Measurements from ENCODE around the gene BTN1A1. TPM values are rescaled to one million over a fixed set of nuclear protein-coding genes. Genes with fewer than 3 reads are reported as not detected.
"Not testable (repeated sequence)": the region's sequence is repeated elsewhere in the genome, so short reads cannot be mapped to it uniquely, and the experiment has no call there.

BTN1A1 gene
- total RNA-seq, 4 donors from 2014 or later: not detected

DNA sequence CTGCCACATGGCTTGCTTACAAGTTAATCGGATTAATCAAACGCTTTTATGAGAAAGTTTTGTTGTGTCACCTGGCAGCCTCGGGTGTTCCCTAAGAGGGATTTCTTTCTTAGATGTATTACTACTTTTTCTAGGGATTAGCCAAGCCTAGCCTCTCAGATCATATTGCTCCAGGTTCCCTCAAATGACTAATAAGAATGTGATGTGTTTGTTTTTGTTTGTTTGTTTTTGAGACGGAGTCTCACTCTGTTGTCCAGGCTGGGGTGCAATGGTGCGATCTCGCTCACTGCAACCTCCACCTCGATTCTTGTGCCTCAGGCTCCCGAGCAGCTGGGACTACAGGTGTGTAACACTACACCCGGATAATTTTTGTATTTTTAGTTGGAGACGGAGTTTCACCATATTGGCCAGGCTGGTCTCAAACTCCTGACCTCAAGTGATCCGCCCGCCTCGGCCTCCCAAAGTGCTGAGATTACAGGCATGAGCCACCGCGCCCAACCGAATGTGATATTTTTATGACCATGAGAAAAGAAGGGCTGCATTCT, 39.0 kb downstream of the BTN1A1 start:
- intact Hi-C loops (cut with DNase I; ENCODE audit: low total_unique reads): loop anchor here (5.0 to 10.0 kb wide), 3 partner anchors 227 to 414 kb away; a partner anchor contains a TSS
- in situ Hi-C loops (cut with MboI; ENCODE audit: low sequenced_read_pairs in 4 of 4): loop anchor here in 1 of 4 donors (10.0 kb wide), 1 partner anchor 224 kb away; no protein-coding TSS in a partner anchor
- DNase-seq (no peak), ATAC-seq (no peak)
- Histone ChIP-seq H3K36me3 (peaks cover 0 to 8% of the 10 kb centered on the region in 2 donors), H3K4me1 (peaks cover 33 to 34% of the 10 kb centered on the region in 2 donors), H3K9me3 (no peaks in the 10 kb centered on the region), H3K27me3 (no peaks in the 10 kb centered on the region), H3K27ac (peak overlapping the region; percentile 89 to 95 (median 92)), H3K4me3 (peak overlapping the region; percentile 75 to 89 (median 89))
- TF ChIP-seq, protein P1, sequence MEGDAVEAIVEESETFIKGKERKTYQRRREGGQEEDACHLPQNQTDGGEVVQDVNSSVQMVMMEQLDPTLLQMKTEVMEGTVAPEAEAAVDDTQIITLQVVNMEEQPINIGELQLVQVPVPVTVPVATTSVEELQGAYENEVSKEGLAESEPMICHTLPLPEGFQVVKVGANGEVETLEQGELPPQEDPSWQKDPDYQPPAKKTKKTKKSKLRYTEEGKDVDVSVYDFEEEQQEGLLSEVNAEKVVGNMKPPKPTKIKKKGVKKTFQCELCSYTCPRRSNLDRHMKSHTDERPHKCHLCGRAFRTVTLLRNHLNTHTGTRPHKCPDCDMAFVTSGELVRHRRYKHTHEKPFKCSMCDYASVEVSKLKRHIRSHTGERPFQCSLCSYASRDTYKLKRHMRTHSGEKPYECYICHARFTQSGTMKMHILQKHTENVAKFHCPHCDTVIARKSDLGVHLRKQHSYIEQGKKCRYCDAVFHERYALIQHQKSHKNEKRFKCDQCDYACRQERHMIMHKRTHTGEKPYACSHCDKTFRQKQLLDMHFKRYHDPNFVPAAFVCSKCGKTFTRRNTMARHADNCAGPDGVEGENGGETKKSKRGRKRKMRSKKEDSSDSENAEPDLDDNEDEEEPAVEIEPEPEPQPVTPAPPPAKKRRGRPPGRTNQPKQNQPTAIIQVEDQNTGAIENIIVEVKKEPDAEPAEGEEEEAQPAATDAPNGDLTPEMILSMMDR (IDR thresholded peaks at IDR 0.05 in 4 of 5, conservative IDR thresholded peaks at IDR 0.05 in 1 of 5): no peak
- no peak for TF ChIP-seq POLR2A (IDR thresholded peaks at IDR 0.05)

DNA sequence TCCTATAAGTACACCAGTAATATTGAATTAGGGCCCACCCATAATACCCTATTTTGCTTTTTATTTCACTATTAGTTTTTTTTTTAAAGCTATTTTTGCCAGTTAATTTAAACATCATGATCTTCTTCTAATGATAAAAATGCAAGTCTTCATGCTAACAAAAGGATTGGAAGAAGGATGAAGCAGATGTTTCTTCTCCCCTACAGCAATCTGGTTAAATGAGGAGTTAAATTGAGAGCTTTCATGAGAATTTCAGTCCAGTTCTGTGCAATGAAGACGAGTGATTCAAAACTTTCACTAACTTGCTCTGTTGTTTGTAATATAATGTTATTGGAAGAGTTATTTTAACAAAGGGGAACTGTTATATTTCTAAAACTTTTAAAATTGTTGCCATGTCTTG, 41.5 kb downstream of the BTN1A1 start:
- no peak for TF ChIP-seq POLR2A (IDR thresholded peaks at IDR 0.05)
- TF ChIP-seq, protein P1 (IDR thresholded peaks at IDR 0.05 in 4 of 5, conservative IDR thresholded peaks at IDR 0.05 in 1 of 5): no peak
- peaks cover 0 to 26% of the 10 kb centered on the region in 2 donors for H3K36me3 ChIP-seq
- in situ Hi-C loops (cut with MboI; ENCODE audit: low sequenced_read_pairs in 4 of 4): no loop called here

DNA sequence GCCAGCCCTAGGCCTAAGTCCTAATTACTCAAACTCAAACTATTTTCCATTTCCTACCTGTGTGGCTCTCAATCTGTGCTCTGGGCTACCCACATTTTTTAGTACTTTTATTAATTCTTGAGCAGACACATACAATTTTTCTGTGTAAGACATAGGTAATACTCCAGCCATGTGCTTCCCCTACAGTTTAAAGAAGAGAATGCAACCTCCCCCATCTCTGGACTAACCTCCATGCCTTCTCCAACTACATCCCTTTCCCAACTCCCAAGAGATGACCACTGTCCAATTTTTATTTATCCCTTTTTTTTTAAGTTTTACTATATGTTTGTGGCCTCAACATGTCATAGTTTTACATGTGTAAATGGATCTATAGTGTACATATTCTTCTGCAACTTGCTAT, 43.9 kb downstream of the BTN1A1 start:
- ATAC-seq (no peak), DNase-seq (no peak)
- no peak overlapping the region for H3K4me3 ChIP-seq
- TF ChIP-seq, protein P1 (IDR thresholded peaks at IDR 0.05 in 4 of 5, conservative IDR thresholded peaks at IDR 0.05 in 1 of 5): no peak
- TF ChIP-seq POLR2A (IDR thresholded peaks at IDR 0.05): no peak
- H3K36me3 ChIP-seq: peaks cover 0 to 28% of the 10 kb centered on the region in 2 donors
- intact Hi-C loops (cut with DNase I; ENCODE audit: low total_unique reads) (no loop called here), in situ Hi-C loops (cut with MboI; ENCODE audit: low sequenced_read_pairs in 4 of 4) (no loop called here)
- H3K9me3 ChIP-seq: no peaks in the 10 kb centered on the region
- no peak overlapping the region for H3K27ac ChIP-seq
- H3K4me1 ChIP-seq: peaks cover 3 to 4% of the 10 kb centered on the region in 2 donors
- no peaks in the 10 kb centered on the region for H3K27me3 ChIP-seq

More for the DNA sequence above, 41.5 kb downstream of the BTN1A1 start:
- DNase-seq (no peak), ATAC-seq (no peak)
- Histone ChIP-seq H3K9me3 (no peaks in the 10 kb centered on the region), H3K4me3 (no peak overlapping the region), H3K4me1 (peaks cover 12% of the 10 kb centered on the region in 2 donors), H3K27me3 (no peaks in the 10 kb centered on the region), H3K27ac (no peak overlapping the region)
- intact Hi-C loops (cut with DNase I; ENCODE audit: low total_unique reads): no loop called here

DNA sequence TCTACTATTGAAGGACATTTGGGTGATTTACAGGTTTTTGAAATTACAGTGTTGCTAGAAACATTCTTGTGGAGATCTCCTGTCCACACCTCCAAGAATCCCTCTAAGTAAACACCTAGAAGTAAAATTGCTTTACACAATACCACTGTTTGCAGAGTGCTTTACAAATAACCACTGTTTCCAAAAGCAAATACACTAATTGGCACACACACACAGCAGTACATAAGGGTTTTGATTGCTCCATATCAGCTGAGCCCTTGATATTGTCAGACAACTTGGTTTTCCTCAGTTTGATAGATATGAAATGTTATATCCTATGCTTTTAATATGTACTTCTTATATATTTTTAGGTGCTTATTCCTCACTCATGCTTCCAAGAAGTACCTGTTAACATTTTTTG, 44.4 kb downstream of the BTN1A1 start:
- intact Hi-C loops (cut with DNase I; ENCODE audit: low total_unique reads): no loop called here
- ATAC-seq (no peak), DNase-seq (no peak)
- in situ Hi-C loops (cut with MboI; ENCODE audit: low sequenced_read_pairs in 4 of 4): no loop called here
- Histone ChIP-seq H3K4me1 (no peaks in the 10 kb centered on the region), H3K27me3 (no peaks in the 10 kb centered on the region), H3K27ac (no peak overlapping the region), H3K36me3 (peaks cover 0 to 28% of the 10 kb centered on the region in 2 donors), H3K4me3 (no peak overlapping the region), H3K9me3 (no peaks in the 10 kb centered on the region)
- TF ChIP-seq POLR2A (IDR thresholded peaks at IDR 0.05): no peak

DNA sequence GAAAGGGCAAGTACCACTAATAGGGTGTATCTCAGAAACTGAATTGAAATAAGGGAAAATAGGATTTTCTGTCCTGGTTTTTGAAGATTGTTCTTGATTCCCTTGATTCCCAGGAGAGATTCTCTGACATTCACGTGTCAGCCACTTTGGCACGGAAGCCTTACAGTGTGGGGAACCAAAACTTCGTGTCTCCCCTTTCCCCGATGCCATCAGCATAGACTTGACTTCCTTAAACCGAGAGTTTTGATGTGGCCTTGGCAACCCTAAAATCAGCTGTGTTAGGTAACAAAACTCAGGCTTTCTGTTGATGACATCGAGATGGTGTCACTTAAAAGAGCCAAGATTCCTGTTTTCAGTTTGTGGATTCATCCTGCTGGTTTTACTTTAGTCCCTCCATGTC, 45.5 kb downstream of the BTN1A1 start:
- Histone ChIP-seq H3K27ac (no peak overlapping the region), H3K9me3 (no peaks in the 10 kb centered on the region), H3K4me3 (no peak overlapping the region), H3K4me1 (peaks cover 0 to 7% of the 10 kb centered on the region in 2 donors), H3K36me3 (peaks cover 0 to 28% of the 10 kb centered on the region in 2 donors), H3K27me3 (no peaks in the 10 kb centered on the region)
- no peak for DNase-seq
- in situ Hi-C loops (cut with MboI; ENCODE audit: low sequenced_read_pairs in 4 of 4) (no loop called here), intact Hi-C loops (cut with DNase I; ENCODE audit: low total_unique reads) (no loop called here)
- TF ChIP-seq, protein P1 (IDR thresholded peaks at IDR 0.05 in 4 of 5, conservative IDR thresholded peaks at IDR 0.05 in 1 of 5): no peak
- no peak for TF ChIP-seq POLR2A (IDR thresholded peaks at IDR 0.05)
- ATAC-seq: no peak

DNA sequence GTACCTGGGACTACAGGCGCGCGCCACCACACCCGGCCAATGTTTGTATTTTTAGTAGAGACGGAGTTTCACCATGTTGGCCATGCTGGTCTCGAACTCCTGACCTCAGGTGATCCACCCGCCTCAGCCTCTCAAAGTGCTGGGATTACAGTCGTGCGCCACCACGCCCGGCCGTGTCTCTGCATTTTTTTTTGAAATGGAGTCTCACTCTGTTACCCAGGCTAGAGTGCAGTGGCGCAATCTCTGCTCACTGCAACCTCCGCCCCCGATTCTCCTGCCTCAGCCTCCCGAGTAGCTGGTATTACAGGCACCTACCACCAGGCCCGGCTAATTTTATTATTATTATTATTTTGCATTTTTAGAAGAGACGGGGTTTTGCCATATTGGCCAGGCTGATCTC, 47.3 kb downstream of the BTN1A1 start:
- H3K4me3 ChIP-seq; in situ Hi-C loops (cut with MboI; ENCODE audit: low sequenced_read_pairs in 4 of 4); H3K27me3 ChIP-seq; DNase-seq; H3K4me1 ChIP-seq; H3K27ac ChIP-seq; intact Hi-C loops (cut with DNase I; ENCODE audit: low total_unique reads); H3K9me3 ChIP-seq; ATAC-seq: not testable (repeated sequence)
- H3K36me3 ChIP-seq: peaks cover 0 to 28% of the 10 kb centered on the region in 2 donors
